Activated CD8-positive, alpha-beta T cell treated with anti-CD3 and anti-CD28 coated beads for 36 hours (primary cell): ENCODE data around the gene LLGL2. TPM values are rescaled to one million over a fixed set of nuclear protein-coding genes. Genes with fewer than 3 reads are reported as not detected.

Experiments
- ATAC-seq: fragments of 200-7000 bp; cut with Tn5 transposase; one replicate; pipeline ENCODE4 v1.10.0; 2021; ENCODE audit warnings: mild to moderate bottlenecking, moderate library complexity
- CTCF ChIA-PET: fragments of 350-600 bp; sonication (Branson Sonifier 250); formaldehyde crosslinking; loops from one replicate; lab custom pipeline; 2021; ENCODE audit warnings: antibody characterized with exemption; lab: Charles Lee
- POLR2A ChIA-PET: fragments of 350-600 bp; sonication (Branson Sonifier 250); formaldehyde crosslinking; loops from one replicate; lab custom pipeline; 2021; ENCODE audit warnings: antibody characterized with exemption; lab: Charles Lee
- DNase-seq: peaks from one replicate; pipeline ENCODE4 v3.0.0-alpha.2; 2020
- H3K27ac Mint-ChIP-seq: one replicate; pipeline ENCODE4 v1.8.0; 2021; ENCODE audit warnings: mild to moderate bottlenecking, mixed read lengths
- H3K27me3 Mint-ChIP-seq: one replicate; pipeline ENCODE4 v1.8.0; 2021; ENCODE audit warnings: mixed read lengths
- H3K36me3 Mint-ChIP-seq: one replicate; pipeline ENCODE4 v1.8.0; 2021; ENCODE audit warnings: low read depth, mixed read lengths
- H3K4me1 Mint-ChIP-seq: one replicate; pipeline ENCODE4 v1.8.0; 2021; ENCODE audit warnings: low read depth, mixed read lengths
- H3K4me3 Mint-ChIP-seq: one replicate; pipeline ENCODE4 v1.8.0; 2021; ENCODE audit warnings: mild to moderate bottlenecking, moderate library complexity, mixed read lengths
- H3K9me3 Mint-ChIP-seq: one replicate; pipeline ENCODE4 v1.8.0; 2021; ENCODE audit warnings: mixed read lengths
- CTCF ChIP-seq: fragments of 200-600 bp; IDR thresholded peaks from one replicate; pipeline ENCODE4 v1.8.0; 2022; ENCODE audit warnings: antibody characterized with exemption, mild to moderate bottlenecking
- intact Hi-C: fragments of 100-400 bp; cut with micrococcal nuclease; formaldehyde crosslinking; loops from one replicate; pipeline ENCODE4 v1.10.0; 2022
- total RNA-seq, 2 experiments: library from RNA; stranded (reverse); gene quantifications; one replicate each; pipeline ENCODE4 v1.2.3, GENCODE V29; 2021

LLGL2 gene
- total RNA-seq, 2 experiments from 2014 or later, result 7.2 to 7.4 TPM

GRCh38 chr17:75564195-75564594 lies 38.7 kb downstream of the LLGL2 start:
- no peaks in the 10 kb centered on the region for H3K27me3 Mint-ChIP-seq
- no peaks in the 10 kb centered on the region for H3K9me3 Mint-ChIP-seq
- no peak overlapping the region for H3K27ac Mint-ChIP-seq
- intact Hi-C loops, result no loop called here
- no peaks in the 10 kb centered on the region for H3K36me3 Mint-ChIP-seq
- TF ChIP-seq CTCF, result no peak
- DNase-seq (no peak), ATAC-seq (no peak)
- ChIA-PET CTCF (interaction anchor here (1.1 kb wide), 1 partner anchor 62 kb away, joined by 3 read pairs; no protein-coding TSS in a partner anchor), POLR2A (no interaction called here)
- H3K4me3 Mint-ChIP-seq, result no peak overlapping the region
- no peaks in the 10 kb centered on the region for H3K4me1 Mint-ChIP-seq

GRCh38 chr17:75565066-75565465 lies 39.6 kb downstream of the LLGL2 start:
- Mint-ChIP-seq H3K9me3 (no peaks in the 10 kb centered on the region), H3K36me3 (no peaks in the 10 kb centered on the region), H3K4me1 (no peaks in the 10 kb centered on the region), H3K27me3 (no peaks in the 10 kb centered on the region), H3K4me3 (no peak overlapping the region), H3K27ac (no peak overlapping the region)
- DNase-seq (no peak), ATAC-seq (no peak)
- ChIA-PET POLR2A (no interaction called here), CTCF (interaction anchor here (1.1 to 2.3 kb wide), 2 partner anchors 36 to 61 kb away, joined by 3 to 6 read pairs; no protein-coding TSS in a partner anchor)
- intact Hi-C loops, result no loop called here
- no peak for TF ChIP-seq CTCF

GRCh38 chr17:75565618-75566017 lies 40.1 kb downstream of the LLGL2 start:
- H3K4me1 Mint-ChIP-seq, result no peaks in the 10 kb centered on the region

GRCh38 chr17:75566416-75566815 lies 40.9 kb downstream of the LLGL2 start:
- ATAC-seq (no peak), DNase-seq (no peak)
- Mint-ChIP-seq H3K27ac (no peak overlapping the region), H3K4me3 (no peak overlapping the region), H3K9me3 (no peaks in the 10 kb centered on the region), H3K4me1 (no peaks in the 10 kb centered on the region), H3K36me3 (no peaks in the 10 kb centered on the region), H3K27me3 (no peaks in the 10 kb centered on the region)
- ChIA-PET CTCF (interaction anchor here (2.3 kb wide), 1 partner anchor 35 kb away, joined by 6 read pairs; no protein-coding TSS in a partner anchor), POLR2A (no interaction called here)
- intact Hi-C loops, result no loop called here
- TF ChIP-seq CTCF, result no peak

More at GRCh38 chr17:75565618-75566017, 40.1 kb downstream of the LLGL2 start:
- CTCF ChIA-PET, result interaction anchor here (2.3 kb wide), 1 partner anchor 36 kb away, joined by 6 read pairs; no protein-coding TSS in a partner anchor
- H3K4me3 Mint-ChIP-seq, result no peak overlapping the region
- no peaks in the 10 kb centered on the region for H3K9me3 Mint-ChIP-seq
- H3K27ac Mint-ChIP-seq, result no peak overlapping the region
- no peak for TF ChIP-seq CTCF
- ATAC-seq (no peak), DNase-seq (no peak)
- intact Hi-C loops, result no loop called here
- no peaks in the 10 kb centered on the region for H3K36me3 Mint-ChIP-seq
- POLR2A ChIA-PET, result no interaction called here
- no peaks in the 10 kb centered on the region for H3K27me3 Mint-ChIP-seq

- Mint-ChIP-seq H3K9me3 (no peaks in the 10 kb centered on the region), H3K36me3 (no peaks in the 10 kb centered on the region), H3K4me1 (no peaks in the 10 kb centered on the region), H3K27me3 (no peaks in the 10 kb centered on the region), H3K27ac (no peak overlapping the region), H3K4me3 (no peak overlapping the region)
- POLR2A ChIA-PET, result no interaction called here
- CTCF ChIA-PET, result interaction anchor here (2.3 to 2.4 kb wide), 2 partner anchors 34 to 66 kb away, joined by 6 to 10 read pairs; partner anchors contain the start of gene SMIM5
- ATAC-seq (no peak), DNase-seq (no peak)
- TF ChIP-seq CTCF, result no peak
- intact Hi-C loops, result no loop called here
Observed at GRCh38 chr17:75566834-75567233, 41.3 kb downstream of the LLGL2 start.
